HFFc6 (cell line): ENCODE measurements around the gene MVK. TPM values are rescaled to one million over a fixed set of nuclear protein-coding genes. Genes with fewer than 3 reads are reported as not detected.

Experiments
- DNase-seq: peaks from one replicate; pipeline ENCODE4 v3.0.0-alpha.2; 2018
- H3K27ac Mint-ChIP-seq: 2 replicates; pipeline ENCODE4 v1.8.0; 2020; ENCODE audit warnings: mild to moderate bottlenecking, mixed read lengths
- H3K27me3 Mint-ChIP-seq: 2 replicates; pipeline ENCODE4 v1.8.0; 2021; ENCODE audit warnings: mild to moderate bottlenecking, moderate library complexity, mixed read lengths; ENCODE audit not compliant: insufficient read depth
- H3K36me3 Mint-ChIP-seq: 2 replicates; pipeline ENCODE4 v1.8.0; 2021; ENCODE audit warnings: low read depth, mixed read lengths
- H3K4me1 Mint-ChIP-seq: 2 replicates; pipeline ENCODE4 v1.8.0; 2020; ENCODE audit warnings: low read depth, mixed read lengths
- H3K4me3 Mint-ChIP-seq: 2 replicates; pipeline ENCODE4 v1.8.0; 2020; ENCODE audit warnings: mild to moderate bottlenecking, moderate library complexity, mixed read lengths
- H3K9me3 Mint-ChIP-seq: 2 replicates; pipeline ENCODE4 v1.8.0; 2020; ENCODE audit warnings: mild to moderate bottlenecking, mixed read lengths
- CTCF ChIP-seq: fragments of 200-600 bp; sonication (generic); IDR thresholded peaks from 2 replicates; pipeline ENCODE4 v1.5.0; 2021; ENCODE audit warnings: antibody characterized with exemption, mild to moderate bottlenecking
- total RNA-seq, 6 experiments: library from RNA; stranded (reverse); fragmentation: NEBNext Ultra II Directional; extraction: Animal tissue kit (Norgen Biotek cat#: 25700); gene quantifications; 2 replicates in 1 of 6; 3 replicates in 5 of 6; pipeline ENCODE4 v1.2.3, GENCODE V29; 2021

The MVK gene
- total RNA-seq, 6 experiments from 2014 or later = 7.1 to 10.4 (median 7.9) TPM

DNA sequence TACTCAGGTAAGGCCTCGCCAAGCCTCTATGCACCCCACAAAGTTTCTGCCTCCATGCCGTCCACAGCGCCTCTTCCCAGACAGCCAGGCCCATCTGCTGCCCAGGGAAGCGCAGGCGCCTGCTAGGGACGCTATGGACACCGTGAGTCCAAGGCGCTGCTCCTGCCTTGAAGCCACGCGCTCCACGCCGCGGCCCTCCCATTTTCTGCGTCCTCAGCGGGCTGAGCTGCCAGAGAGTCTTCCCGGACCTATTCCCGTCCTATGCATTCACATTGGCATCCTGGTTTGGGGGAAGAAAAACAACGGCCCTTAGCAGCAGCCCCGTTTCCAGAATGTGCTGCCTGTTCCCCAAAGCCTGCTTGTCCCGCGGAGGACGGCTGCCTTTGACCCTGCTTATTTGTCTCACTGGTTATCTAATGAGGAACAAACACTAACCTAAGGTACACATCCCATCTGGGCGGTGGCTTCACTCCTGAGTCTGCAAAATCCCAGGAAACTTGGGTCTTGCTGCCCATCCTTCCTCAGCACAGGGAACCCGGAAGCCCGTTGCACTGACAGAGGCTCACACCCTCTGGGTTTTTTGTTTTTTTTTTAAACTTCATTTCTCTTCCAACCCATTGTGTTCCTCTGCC is 38.2 kb upstream of the MVK start:
- no peak for DNase-seq
- Mint-ChIP-seq H3K27ac (no peak overlapping the region), H3K9me3 (no peaks in the 10 kb centered on the region), H3K4me3 (no peak overlapping the region), H3K4me1 (peaks cover 12% of the 10 kb centered on the region), H3K27me3 (peaks cover 4% of the 10 kb centered on the region), H3K36me3 (no peaks in the 10 kb centered on the region; the same call in 1 of the 2 replicates)
- no peak for TF ChIP-seq CTCF

DNA sequence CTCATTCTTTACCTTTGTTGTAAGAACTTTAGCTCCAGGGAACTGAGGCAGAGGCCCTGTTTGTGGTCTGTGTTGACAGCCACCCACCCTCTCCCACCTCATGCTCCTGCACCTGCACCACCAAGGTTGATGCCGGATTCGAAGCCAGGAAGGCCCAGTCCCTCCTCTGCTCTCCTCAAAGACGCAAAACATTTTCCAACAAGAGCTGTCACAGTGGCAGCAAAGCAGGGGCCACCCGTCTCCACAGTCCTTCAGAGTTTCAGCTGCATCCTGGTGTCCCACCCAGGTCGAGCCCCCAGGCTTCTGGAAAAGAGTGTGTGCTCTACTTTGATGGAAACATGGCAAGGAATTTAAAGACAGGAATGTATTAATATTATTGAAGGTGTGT is 37.7 kb upstream of the MVK start:
- peaks cover 4% of the 10 kb centered on the region for H3K27me3 Mint-ChIP-seq
- no peak overlapping the region for H3K4me3 Mint-ChIP-seq
- H3K4me1 Mint-ChIP-seq = peaks cover 12% of the 10 kb centered on the region
- no peak for DNase-seq
- H3K27ac Mint-ChIP-seq = no peak overlapping the region
- no peaks in the 10 kb centered on the region; the same call in 1 of the 2 replicates for H3K36me3 Mint-ChIP-seq
- no peak for TF ChIP-seq CTCF
- no peaks in the 10 kb centered on the region for H3K9me3 Mint-ChIP-seq

DNA sequence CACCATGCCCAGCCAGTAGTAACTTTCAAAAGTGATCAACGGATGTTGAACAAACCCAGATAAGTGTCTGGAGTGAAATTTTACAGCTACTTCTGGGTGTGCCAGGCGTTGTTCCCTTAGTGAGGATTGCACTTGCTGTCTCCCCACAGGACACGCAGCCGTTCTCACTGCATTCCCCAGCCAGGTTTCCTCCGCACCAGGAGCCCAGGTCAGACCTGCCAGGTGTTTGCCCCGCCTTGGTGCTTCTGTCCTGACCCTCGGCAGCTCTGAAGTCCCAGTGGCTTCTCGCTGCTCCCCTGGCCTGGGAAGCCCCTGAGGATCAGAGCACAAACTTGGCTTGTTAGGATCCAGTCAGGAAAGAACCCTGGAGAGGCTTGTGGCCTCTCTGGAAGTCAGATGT is 36.5 kb upstream of the MVK start:
- Mint-ChIP-seq H3K27ac (no peak overlapping the region), H3K4me3 (no peak overlapping the region)
- DNase-seq = no peak

DNA sequence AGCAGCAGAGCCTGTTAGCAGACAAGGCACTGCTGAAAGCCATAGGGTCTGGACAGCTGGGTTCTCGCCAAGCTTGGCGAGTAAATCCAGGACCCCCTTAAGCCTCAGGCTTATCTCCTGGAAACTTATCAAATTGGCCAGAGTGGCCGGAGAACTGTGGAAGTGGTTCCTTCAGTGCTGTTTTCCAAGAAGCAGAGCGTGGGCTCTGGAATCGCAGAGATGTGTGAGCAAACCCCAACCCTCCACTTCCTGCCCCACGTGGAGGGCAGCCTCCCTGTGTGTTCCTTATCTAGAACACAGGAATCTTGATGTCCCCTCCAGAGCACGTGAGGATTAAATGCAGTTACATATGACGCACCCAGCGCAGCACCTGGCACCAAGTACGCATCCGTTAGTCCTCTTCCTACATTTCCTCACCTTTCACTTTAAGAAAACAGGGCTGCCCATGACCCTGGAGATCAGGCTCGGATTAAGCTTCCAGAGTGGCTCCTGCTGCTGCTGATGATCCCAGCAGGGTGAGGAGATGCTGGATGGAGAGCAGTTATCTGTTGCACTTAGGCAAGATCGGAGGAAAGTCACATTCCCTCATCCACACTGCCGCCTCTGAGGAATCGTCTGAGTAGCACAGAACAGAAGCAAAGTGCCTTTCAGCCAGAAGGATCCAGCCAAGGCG is 35.3 kb upstream of the MVK start:
- H3K27ac Mint-ChIP-seq = no peak overlapping the region; the same call in 1 of the 2 replicates
- no peak for DNase-seq
- H3K27me3 Mint-ChIP-seq = peaks cover 2% of the 10 kb centered on the region
- peaks cover 9% of the 10 kb centered on the region for H3K9me3 Mint-ChIP-seq
- no peak for TF ChIP-seq CTCF
- no peak overlapping the region for H3K4me3 Mint-ChIP-seq
- H3K36me3 Mint-ChIP-seq = peaks cover 16% of the 10 kb centered on the region; the same call in 1 of the 2 replicates
- peaks cover 23% of the 10 kb centered on the region for H3K4me1 Mint-ChIP-seq

More for the DNA sequence above, 36.5 kb upstream of the MVK start:
- Mint-ChIP-seq H3K9me3 (peaks cover 6% of the 10 kb centered on the region), H3K27me3 (peaks cover 2% of the 10 kb centered on the region), H3K36me3 (peaks cover 8% of the 10 kb centered on the region; the same call in 1 of the 2 replicates), H3K4me1 (peaks cover 20% of the 10 kb centered on the region)
- no peak for TF ChIP-seq CTCF

DNA sequence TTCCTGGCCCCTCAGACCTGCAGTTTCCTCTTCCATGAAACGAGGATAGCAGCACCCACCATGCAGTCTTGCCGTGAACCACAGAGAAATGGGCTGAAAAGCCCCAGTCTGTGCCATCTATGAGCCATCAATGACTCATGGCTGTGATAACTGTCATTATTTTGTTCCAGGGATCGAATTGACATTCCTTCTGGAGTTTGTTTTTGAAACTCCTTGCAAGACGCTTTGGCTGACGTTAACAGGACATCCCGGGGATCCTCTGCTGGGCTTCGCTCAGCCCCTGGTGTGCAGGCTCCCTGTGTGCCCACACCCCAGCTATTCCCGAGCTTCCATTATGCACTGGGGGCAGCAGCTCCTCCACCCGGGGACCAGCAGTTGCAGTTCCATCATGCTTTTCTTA is 34.1 kb upstream of the MVK start:
- DNase-seq = no peak
- Mint-ChIP-seq H3K36me3 (peaks cover 16% of the 10 kb centered on the region; the same call in 1 of the 2 replicates), H3K27ac (no peak overlapping the region), H3K9me3 (peaks cover 9% of the 10 kb centered on the region), H3K4me1 (peaks cover 24% of the 10 kb centered on the region), H3K4me3 (no peak overlapping the region), H3K27me3 (peaks cover 2% of the 10 kb centered on the region)
- no peak for TF ChIP-seq CTCF
